ENCODE results near the gene DOCK1. TPM values are rescaled to one million over a fixed set of nuclear protein-coding genes. Genes with fewer than 3 reads are reported as not detected.

The DOCK1 gene
- total RNA-seq, 2 experiments from 2014 or later, result not detected

DNA sequence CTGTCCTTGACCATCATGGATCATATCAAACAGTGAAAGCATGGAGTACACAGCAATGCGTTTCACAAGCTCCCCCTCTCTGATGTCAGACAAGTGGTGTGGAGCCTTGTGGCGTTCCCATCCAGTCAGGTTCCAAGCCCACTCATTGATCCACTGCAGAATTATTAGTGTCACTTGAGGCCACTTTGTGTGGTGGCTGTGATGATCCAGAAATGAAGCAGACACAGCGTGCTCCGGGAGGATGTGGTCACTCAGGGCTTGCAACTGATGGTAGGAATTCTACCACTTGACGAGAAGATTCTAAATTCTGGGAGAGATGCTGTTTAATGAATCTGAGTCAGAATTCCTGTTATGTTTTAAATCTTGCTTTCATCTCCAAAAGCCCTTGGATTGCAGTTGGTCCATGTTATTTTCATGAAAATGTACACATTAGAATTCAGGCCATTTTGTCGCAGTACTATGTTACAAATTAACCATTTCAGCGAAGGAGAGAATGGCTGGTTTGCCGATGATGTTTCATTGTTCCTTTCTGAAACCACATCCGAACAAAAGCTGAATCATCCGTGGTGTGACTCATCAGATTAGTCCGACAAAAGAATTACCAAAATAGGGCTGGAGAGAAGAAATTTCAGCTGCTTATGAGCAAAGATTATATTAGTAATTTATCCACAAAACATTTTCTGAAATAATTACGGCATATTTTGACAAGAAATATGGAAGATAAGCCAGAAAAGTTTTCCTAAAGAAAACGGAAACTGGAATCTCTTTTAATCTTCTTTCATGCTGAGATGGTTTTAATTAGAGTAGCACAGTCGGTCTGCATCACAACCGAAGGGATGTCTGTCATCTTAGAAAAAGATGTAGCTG, 243.1 kb downstream of the DOCK1 start:
- POLR2A ChIA-PET, result no interaction called here
- TF ChIP-seq, protein P1, sequence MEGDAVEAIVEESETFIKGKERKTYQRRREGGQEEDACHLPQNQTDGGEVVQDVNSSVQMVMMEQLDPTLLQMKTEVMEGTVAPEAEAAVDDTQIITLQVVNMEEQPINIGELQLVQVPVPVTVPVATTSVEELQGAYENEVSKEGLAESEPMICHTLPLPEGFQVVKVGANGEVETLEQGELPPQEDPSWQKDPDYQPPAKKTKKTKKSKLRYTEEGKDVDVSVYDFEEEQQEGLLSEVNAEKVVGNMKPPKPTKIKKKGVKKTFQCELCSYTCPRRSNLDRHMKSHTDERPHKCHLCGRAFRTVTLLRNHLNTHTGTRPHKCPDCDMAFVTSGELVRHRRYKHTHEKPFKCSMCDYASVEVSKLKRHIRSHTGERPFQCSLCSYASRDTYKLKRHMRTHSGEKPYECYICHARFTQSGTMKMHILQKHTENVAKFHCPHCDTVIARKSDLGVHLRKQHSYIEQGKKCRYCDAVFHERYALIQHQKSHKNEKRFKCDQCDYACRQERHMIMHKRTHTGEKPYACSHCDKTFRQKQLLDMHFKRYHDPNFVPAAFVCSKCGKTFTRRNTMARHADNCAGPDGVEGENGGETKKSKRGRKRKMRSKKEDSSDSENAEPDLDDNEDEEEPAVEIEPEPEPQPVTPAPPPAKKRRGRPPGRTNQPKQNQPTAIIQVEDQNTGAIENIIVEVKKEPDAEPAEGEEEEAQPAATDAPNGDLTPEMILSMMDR (IDR thresholded peaks at IDR 0.05), result no peak
- Histone ChIP-seq H3K27ac (ENCODE audit: low read depth in 1 of 2, low read length in 2 of 2) (no peak overlapping the region), H3K36me3 (ENCODE audit: insufficient read depth, low read length) (no peaks in the 10 kb centered on the region), H3K9me3 (ENCODE audit: control insufficient read depth in 1 of 2, insufficient read depth in 1 of 2, low read length in 2 of 2) (peaks cover 0 to 5% of the 10 kb centered on the region in 2 experiments), H3K4me3 (ENCODE audit: low read length) (no peak overlapping the region), H3K4me1 (ENCODE audit: insufficient read depth, low read length) (no peaks in the 10 kb centered on the region), H3K27me3 (ENCODE audit: control insufficient read depth in 1 of 2, insufficient read depth in 2 of 2, low read length in 2 of 2) (no peaks in the 10 kb centered on the region)
- H3K4me3 Mint-ChIP-seq, result no peak overlapping the region
- ATAC-seq (ENCODE audit: poor library complexity) (no peak), DNase-seq (peak in 2 of 14 experiments; percentile 24 to 38)
- H3K27me3 Mint-ChIP-seq, result no peaks in the 10 kb centered on the region
- CTCF ChIA-PET, result no interaction called here
- H3K4me1 Mint-ChIP-seq (ENCODE audit: low read depth), result no peaks in the 10 kb centered on the region
- H3K9me3 Mint-ChIP-seq, result no peaks in the 10 kb centered on the region
- H3K36me3 Mint-ChIP-seq (ENCODE audit: low read depth), result no peaks in the 10 kb centered on the region
- H3K27ac Mint-ChIP-seq, result no peak overlapping the region
- intact Hi-C loops (cut with DNase I, micrococcal nuclease), result no loop called here

DNA sequence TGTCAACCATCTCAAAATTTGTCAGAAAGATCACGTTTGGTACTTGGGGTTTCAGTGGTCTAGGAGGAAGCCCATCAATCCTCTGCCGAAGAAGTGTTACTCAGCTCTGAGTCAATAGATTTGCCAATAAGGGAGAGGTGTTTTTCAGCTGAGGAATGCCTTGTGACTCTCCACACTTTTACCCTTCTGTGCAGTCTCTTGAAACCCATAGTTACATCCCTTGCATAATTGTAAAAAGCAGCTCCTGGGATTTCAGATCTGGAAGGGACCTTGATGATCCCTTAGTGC, 243.6 kb downstream of the DOCK1 start:
- Mint-ChIP-seq H3K4me3 (no peak overlapping the region), H3K27ac (no peak overlapping the region), H3K27me3 (no peaks in the 10 kb centered on the region), H3K9me3 (no peaks in the 10 kb centered on the region), H3K4me1 (ENCODE audit: low read depth) (no peaks in the 10 kb centered on the region), H3K36me3 (ENCODE audit: low read depth) (no peaks in the 10 kb centered on the region)
- ChIA-PET POLR2A (no interaction called here), CTCF (no interaction called here)
- Histone ChIP-seq H3K36me3 (ENCODE audit: insufficient read depth, low read length) (no peaks in the 10 kb centered on the region), H3K4me3 (ENCODE audit: low read length) (no peak overlapping the region), H3K4me1 (ENCODE audit: insufficient read depth, low read length) (no peaks in the 10 kb centered on the region), H3K27me3 (ENCODE audit: control insufficient read depth in 1 of 2, insufficient read depth in 2 of 2, low read length in 2 of 2) (no peaks in the 10 kb centered on the region), H3K9me3 (ENCODE audit: control insufficient read depth in 1 of 2, insufficient read depth in 1 of 2, low read length in 2 of 2) (peaks cover 0 to 5% of the 10 kb centered on the region in 2 experiments), H3K27ac (ENCODE audit: low read depth in 1 of 2, low read length in 2 of 2) (no peak overlapping the region)
- TF ChIP-seq, protein P1 (IDR thresholded peaks at IDR 0.05), result no peak
- intact Hi-C loops (cut with DNase I, micrococcal nuclease), result no loop called here
- no peak for ATAC-seq (ENCODE audit: poor library complexity)
- DNase-seq, result peak in 2 of 14 experiments; percentile 2 to 26

DNA sequence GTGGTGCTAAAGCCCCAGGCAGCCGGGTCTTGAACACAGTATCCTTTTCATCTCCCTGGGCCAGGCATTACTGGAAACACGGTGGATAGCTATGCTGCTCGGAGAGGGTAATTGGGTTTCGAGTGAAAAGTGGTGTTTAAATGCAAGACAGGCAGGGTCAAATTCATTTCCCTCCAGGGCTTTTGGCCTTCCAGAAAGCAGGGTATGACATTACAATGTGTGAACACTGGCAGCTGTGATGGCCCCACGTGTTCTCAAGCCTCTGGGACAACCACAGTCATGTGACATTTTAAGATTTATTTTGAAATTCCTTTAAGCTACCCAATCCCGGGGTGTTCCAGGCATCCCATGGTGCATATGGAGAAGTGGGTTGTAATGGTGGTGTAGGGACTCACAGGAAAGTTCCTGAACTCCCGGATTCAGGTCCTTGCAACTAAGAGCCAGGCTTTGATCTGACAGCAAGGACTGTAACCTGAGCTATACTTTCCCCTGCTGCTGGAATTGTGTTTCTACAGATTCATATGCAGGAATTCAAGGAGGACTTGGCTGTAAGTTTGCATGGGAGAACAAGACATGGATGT, 244.4 kb downstream of the DOCK1 start:
- CTCF ChIA-PET, result no interaction called here
- ATAC-seq (ENCODE audit: poor library complexity) (no peak), DNase-seq (no peak)
- Histone ChIP-seq H3K4me3 (ENCODE audit: low read length) (no peak overlapping the region), H3K9me3 (ENCODE audit: control insufficient read depth in 1 of 2, insufficient read depth in 1 of 2, low read length in 2 of 2) (peaks cover 0 to 5% of the 10 kb centered on the region in 2 experiments), H3K27me3 (ENCODE audit: control insufficient read depth in 1 of 2, insufficient read depth in 2 of 2, low read length in 2 of 2) (no peaks in the 10 kb centered on the region), H3K36me3 (ENCODE audit: insufficient read depth, low read length) (no peaks in the 10 kb centered on the region), H3K27ac (ENCODE audit: low read depth in 1 of 2, low read length in 2 of 2) (no peak overlapping the region), H3K4me1 (ENCODE audit: insufficient read depth, low read length) (no peaks in the 10 kb centered on the region)
- H3K27ac Mint-ChIP-seq, result no peak overlapping the region
- POLR2A ChIA-PET, result no interaction called here
- H3K4me3 Mint-ChIP-seq, result no peak overlapping the region
- intact Hi-C loops (cut with DNase I, micrococcal nuclease), result no loop called here
- no peaks in the 10 kb centered on the region for H3K36me3 Mint-ChIP-seq (ENCODE audit: low read depth)
- no peaks in the 10 kb centered on the region for H3K4me1 Mint-ChIP-seq (ENCODE audit: low read depth)
- H3K27me3 Mint-ChIP-seq, result no peaks in the 10 kb centered on the region
- no peaks in the 10 kb centered on the region for H3K9me3 Mint-ChIP-seq
- TF ChIP-seq, protein P1 (IDR thresholded peaks at IDR 0.05), result no peak
